ENCODE results near the gene BBS9. TPM values are rescaled to one million over a fixed set of nuclear protein-coding genes. Genes with fewer than 3 reads are reported as not detected.

Gene BBS9
- total and polyA plus RNA-seq, 4 donors = 2.3 to 9.5 (median 4.5) TPM

- Histone ChIP-seq H3K36me3 (ENCODE audit: control insufficient read depth in 4 of 4, insufficient read depth in 3 of 4, low read depth in 1 of 4, low read length in 3 of 4) (no peaks in the 10 kb centered on the region), H3K4me1 (ENCODE audit: control insufficient read depth in 4 of 4, insufficient read depth in 4 of 4, low read length in 3 of 4) (no peaks in the 10 kb centered on the region), H3K27ac (ENCODE audit: low read depth in 1 of 2, low read length in 2 of 2) (no peak overlapping the region), H3K9ac (ENCODE audit: low read depth in 1 of 2, low read length in 2 of 2) (no peak overlapping the region), H3K4me3 (ENCODE audit: low read depth in 1 of 3, low read length in 3 of 3) (no peak overlapping the region), H3K9me3 (ENCODE audit: control insufficient read depth in 4 of 4, low read length in 3 of 4) (peaks cover 0 to 2% (median 0%) of the 10 kb centered on the region in 4 donors), H3K27me3 (ENCODE audit: control insufficient read depth in 4 of 4, insufficient read depth in 4 of 4, low read length in 3 of 4) (no peaks in the 10 kb centered on the region)
- DNase-seq (ENCODE audit: low spot score) = no peak
- TF ChIP-seq FOXA1 (IDR thresholded peaks at IDR 0.05) (no peak), MAX (IDR thresholded peaks at IDR 0.05) (no peak), GABPA (IDR thresholded peaks at IDR 0.05 in 1 of 2, conservative IDR thresholded peaks at IDR 0.05 in 1 of 2) (no peak), TAF1 (conservative IDR thresholded peaks at IDR 0.05) (no peak), JUND (IDR thresholded peaks at IDR 0.05) (no peak), ATF3 (IDR thresholded peaks at IDR 0.05) (no peak), EGR1 (IDR thresholded peaks at IDR 0.05; ENCODE audit: low read depth in 2 of 2) (no peak), RAD21 (IDR thresholded peaks at IDR 0.05) (no peak), SP1 (IDR thresholded peaks at IDR 0.05) (no peak), ZBTB33 (IDR thresholded peaks at IDR 0.05) (no peak), CTCF (IDR thresholded peaks at IDR 0.05; ENCODE audit: low read depth, low read length, missing input control) (no peak), NR2F2 (IDR thresholded peaks at IDR 0.05) (no peak), RXRA (IDR thresholded peaks at IDR 0.05) (no peak), YY1 (IDR thresholded peaks at IDR 0.05) (no peak)
Observed at GRCh38 chr7:33250421-33250871, 121.1 kb downstream of the BBS9 start.

- Histone ChIP-seq H3K27me3 (ENCODE audit: control insufficient read depth in 4 of 4, insufficient read depth in 4 of 4, low read length in 3 of 4) (no peaks in the 10 kb centered on the region), H3K9me3 (ENCODE audit: control insufficient read depth in 4 of 4, low read length in 3 of 4) (peaks cover 0 to 2% (median 0%) of the 10 kb centered on the region in 4 donors)
Observed at GRCh38 chr7:33251301-33251700, 121.9 kb downstream of the BBS9 start.

More at GRCh38 chr7:33251301-33251700, 121.9 kb downstream of the BBS9 start:
- TF ChIP-seq NR2F2 (IDR thresholded peaks at IDR 0.05) (no peak), HNF4G (IDR thresholded peaks at IDR 0.05) (no peak), SP1 (IDR thresholded peaks at IDR 0.05) (no peak), RAD21 (IDR thresholded peaks at IDR 0.05) (no peak), MAX (IDR thresholded peaks at IDR 0.05) (no peak), TAF1 (conservative IDR thresholded peaks at IDR 0.05) (no peak), FOXA1 (IDR thresholded peaks at IDR 0.05) (no peak), ATF3 (IDR thresholded peaks at IDR 0.05) (no peak), YY1 (IDR thresholded peaks at IDR 0.05) (no peak), GABPA (IDR thresholded peaks at IDR 0.05 in 1 of 2, conservative IDR thresholded peaks at IDR 0.05 in 1 of 2) (no peak), ZBTB33 (IDR thresholded peaks at IDR 0.05) (no peak)
- no peak overlapping the region for H3K9ac ChIP-seq (ENCODE audit: low read depth in 1 of 2, low read length in 2 of 2)
- DNase-seq (ENCODE audit: low spot score) = no peak
- no peak overlapping the region for H3K27ac ChIP-seq (ENCODE audit: low read depth in 1 of 2, low read length in 2 of 2)
- H3K4me3 ChIP-seq (ENCODE audit: low read depth in 1 of 3, low read length in 3 of 3) = no peak overlapping the region
- H3K4me1 ChIP-seq (ENCODE audit: control insufficient read depth in 4 of 4, insufficient read depth in 4 of 4, low read length in 3 of 4) = no peaks in the 10 kb centered on the region
- no peaks in the 10 kb centered on the region for H3K36me3 ChIP-seq (ENCODE audit: control insufficient read depth in 4 of 4, insufficient read depth in 3 of 4, low read depth in 1 of 4, low read length in 3 of 4)
